SU-DHL-6 (cell line): Measurements from ENCODE around the gene XPO5.
"Not testable (repeated sequence)": the region's sequence is repeated elsewhere in the genome, so short reads cannot be mapped to it uniquely, and the experiment has no call there.

Experiments used
- H2AFZ ChIP-seq: fragments of 200-600 bp; sonication (generic); 2 replicates; pipeline ENCODE4 v1.6.1; 2014; ENCODE audit warnings: low read depth, mild to moderate bottlenecking, moderate library complexity, mixed read lengths, antibody characterized with exemption, low read length; ENCODE audit not compliant: severe bottlenecking
- H3F3A ChIP-seq: fragments of 200-600 bp; shearing (Covaris generic); 2 replicates; pipeline ENCODE4 v1.6.0; 2016; ENCODE audit warnings: antibody characterized with exemption, mild to moderate bottlenecking; ENCODE audit not compliant: insufficient read depth
- H3K27ac ChIP-seq: fragments of 200-600 bp; sonication (generic); 2 replicates; pipeline ENCODE4 v1.5.1; 2016; ENCODE audit warnings: low read depth, mild to moderate bottlenecking, low read length, moderate library complexity, mixed read lengths
- H3K27me3 ChIP-seq: fragments of 200-600 bp; sonication (generic), shearing (Covaris generic); 2 replicates; pipeline ENCODE4 v1.6.0; 2014; ENCODE audit warnings: mild to moderate bottlenecking, low read length
- H3K36me3 ChIP-seq: fragments of 200-600 bp; sonication (generic); 2 replicates; pipeline ENCODE4 v1.6.1; 2014; ENCODE audit warnings: mild to moderate bottlenecking, low read length, mixed read lengths
- H3K4me2 ChIP-seq: fragments of 300-600, 200-600 bp; shearing (Covaris generic), sonication (generic); 2 replicates; pipeline ENCODE4 v1.6.0; 2014; ENCODE audit warnings: low read length, low read depth, mild to moderate bottlenecking; ENCODE audit not compliant: poor library complexity, severe bottlenecking
- H3K4me3 ChIP-seq: fragments of 200-600 bp; sonication (generic); 2 replicates; pipeline ENCODE4 v1.5.1; 2014; ENCODE audit warnings: antibody characterized with exemption, low read length, mild to moderate bottlenecking, mixed read lengths; ENCODE audit not compliant: insufficient read depth, poor library complexity, severe bottlenecking
- H3K79me2 ChIP-seq: fragments of 200-600 bp; sonication (generic); 2 replicates; pipeline ENCODE4 v1.6.1; 2014; ENCODE audit warnings: mild to moderate bottlenecking, low read length, moderate library complexity; ENCODE audit not compliant: insufficient read depth
- H3K9ac ChIP-seq: fragments of 200-600 bp; sonication (generic); 2 replicates; pipeline ENCODE4 v1.7.0; 2014; ENCODE audit warnings: mild to moderate bottlenecking, low read length
- H3K9me2 ChIP-seq: fragments of 200-600 bp; sonication (generic); replicated peaks from 2 replicates; pipeline ENCODE4 v1.6.1; 2014; ENCODE audit warnings: low read length; ENCODE audit not compliant: insufficient read depth
- H3K9me3 ChIP-seq: fragments of 200-600 bp; sonication (generic); 2 replicates; pipeline ENCODE4 v1.6.1; 2014; ENCODE audit warnings: low read length, mixed read lengths; ENCODE audit not compliant: insufficient read depth
- H4K20me1 ChIP-seq: fragments of 200-600 bp; sonication (generic); 2 replicates; pipeline ENCODE4 v1.6.1; 2014; ENCODE audit warnings: low read depth, mild to moderate bottlenecking, antibody characterized with exemption, low read length, moderate library complexity, mixed read lengths
- CTCF ChIP-seq: fragments of 200-600 bp; sonication (generic); IDR thresholded peaks from one replicate; pipeline ENCODE4 v1.5.1; 2017; ENCODE audit warnings: antibody characterized with exemption, mild to moderate bottlenecking, low read length, moderate library complexity; ENCODE audit not compliant: insufficient read depth, poor library complexity, severe bottlenecking
- EZH2phosphoT487 ChIP-seq: fragments of 200-600 bp; sonication (generic), shearing (Covaris generic); conservative IDR thresholded peaks from 2 replicates; pipeline ENCODE4 v1.6.1; 2018; ENCODE audit warnings: mild to moderate bottlenecking, antibody characterized with exemption, low read length, moderate library complexity, mixed read lengths

XPO5 gene

DNA sequence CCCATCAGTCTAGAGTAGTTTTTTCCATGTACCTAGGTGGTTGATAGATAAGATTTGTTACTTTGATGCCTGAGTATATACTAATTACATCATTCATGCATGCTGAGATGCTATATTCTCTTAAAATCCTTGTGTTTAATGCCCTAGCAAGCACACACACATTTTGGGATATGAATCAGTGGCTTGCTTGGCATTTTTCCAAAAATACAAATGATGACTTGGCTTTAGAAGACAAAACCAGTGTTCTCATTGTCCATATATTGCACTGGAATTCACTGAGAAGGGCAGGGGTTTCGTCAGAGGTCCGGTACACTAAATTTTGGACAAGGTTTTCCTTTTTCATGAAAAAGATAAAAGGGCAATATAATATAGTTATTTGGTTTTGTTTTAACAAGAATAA lies 28.3 kb upstream of the XPO5 start:
- H3K27me3 ChIP-seq: no peaks in the 10 kb centered on the region
- no peak overlapping the region for H3K4me3 ChIP-seq
- H3K9me3 ChIP-seq: no peaks in the 10 kb centered on the region
- TF ChIP-seq CTCF (no peak), EZH2phosphoT487 (no peak)
- no peak overlapping the region for H2AFZ ChIP-seq
- H3K9ac ChIP-seq: no peak overlapping the region
- no peaks in the 10 kb centered on the region for H4K20me1 ChIP-seq
- H3K79me2 ChIP-seq: peaks cover 9% of the 10 kb centered on the region; the same call in 1 of the 2 replicates
- no peak overlapping the region for H3K27ac ChIP-seq
- H3K36me3 ChIP-seq: peaks cover 73% of the 10 kb centered on the region
- H3F3A ChIP-seq: peaks cover 58% of the 10 kb centered on the region
- no peak overlapping the region for H3K4me2 ChIP-seq
- H3K9me2 ChIP-seq: no peaks in the 10 kb centered on the region

- Histone ChIP-seq H4K20me1 (no peaks in the 10 kb centered on the region), H3F3A (peaks cover 47% of the 10 kb centered on the region), H3K27ac (no peak overlapping the region), H3K36me3 (peaks cover 75% of the 10 kb centered on the region), H3K9ac (no peak overlapping the region), H3K79me2 (peaks cover 4% of the 10 kb centered on the region; the same call in 1 of the 2 replicates), H3K9me2 (no peaks in the 10 kb centered on the region), H3K27me3 (no peaks in the 10 kb centered on the region), H3K4me2 (no peak overlapping the region), H3K9me3 (no peaks in the 10 kb centered on the region), H3K4me3 (no peak overlapping the region), H2AFZ (no peak overlapping the region)
- TF ChIP-seq CTCF: no peak
- no peak for TF ChIP-seq EZH2phosphoT487
Observed at GRCh38 chr6:43600595-43600994, 24.8 kb upstream of the XPO5 start.

DNA sequence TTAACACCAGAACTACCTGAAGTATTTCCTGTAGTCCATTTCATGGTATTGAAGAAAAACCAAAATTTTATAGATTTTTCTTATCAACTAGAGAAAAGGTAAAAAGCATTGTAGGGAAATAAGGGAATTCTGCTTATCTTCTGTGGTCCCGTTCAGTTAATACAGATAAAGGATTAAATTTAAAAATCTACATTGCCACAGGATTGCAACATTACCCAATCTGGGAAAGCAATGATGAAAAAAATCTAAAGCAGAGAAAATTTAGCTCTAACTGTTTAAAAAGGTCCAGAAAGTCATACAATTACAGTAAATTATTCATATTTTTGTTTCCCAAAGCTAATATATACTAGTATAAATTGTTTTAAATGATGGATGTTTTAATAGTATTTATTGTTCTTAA lies 18.1 kb upstream of the XPO5 start:
- Histone ChIP-seq H3K9ac (no peak overlapping the region), H4K20me1 (peaks cover 10% of the 10 kb centered on the region), H3K79me2 (peaks cover 57% of the 10 kb centered on the region), H3F3A (peaks cover 33% of the 10 kb centered on the region), H3K27ac (no peak overlapping the region), H3K36me3 (peaks cover 67% of the 10 kb centered on the region), H3K27me3 (no peaks in the 10 kb centered on the region), H3K4me2 (no peak overlapping the region), H3K4me3 (no peak overlapping the region), H3K9me2 (no peaks in the 10 kb centered on the region), H3K9me3 (no peaks in the 10 kb centered on the region), H2AFZ (no peak overlapping the region)
- TF ChIP-seq CTCF (no peak), EZH2phosphoT487 (no peak)

DNA sequence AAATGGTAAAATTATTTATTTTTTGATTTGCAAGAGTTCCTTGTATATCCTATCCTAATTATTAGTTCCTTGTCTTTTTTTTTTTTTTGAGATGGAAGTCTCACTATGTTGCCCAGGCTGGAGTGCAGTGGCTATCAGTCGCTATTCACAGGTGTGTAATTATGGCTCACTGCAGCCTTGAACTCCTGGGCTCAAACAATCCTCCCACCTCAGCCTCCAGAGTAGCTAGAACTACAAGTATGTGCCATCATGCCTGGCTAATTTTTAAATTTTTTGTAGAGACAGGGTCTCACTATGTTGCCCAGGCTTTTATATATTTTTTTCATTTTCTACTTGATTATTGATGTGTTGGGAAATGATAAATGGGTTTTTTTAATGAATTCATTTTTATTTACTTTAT lies 13.7 kb upstream of the XPO5 start:
- H4K20me1 ChIP-seq: peaks cover 10% of the 10 kb centered on the region
- H3K9me2 ChIP-seq, H3K27me3 ChIP-seq, H3K4me3 ChIP-seq, H2AFZ ChIP-seq, H3K9ac ChIP-seq, H3K27ac ChIP-seq, H3K9me3 ChIP-seq, H3K4me2 ChIP-seq: not testable (repeated sequence)
- peaks cover 68% of the 10 kb centered on the region for H3K79me2 ChIP-seq
- H3K36me3 ChIP-seq: peaks cover 64% of the 10 kb centered on the region
- peaks cover 24% of the 10 kb centered on the region for H3F3A ChIP-seq
